Kidney (tissue), 14 donors: ENCODE results near the gene ITPKA. TPM values are rescaled to one million over a fixed set of nuclear protein-coding genes. Genes with fewer than 3 reads are reported as not detected.

ENCODE experiments used
- DNase-seq, 5 donors: peaks; one replicate each; pipeline ENCODE4 v3.0.0-alpha.2; 2013 to 2020
- FAIRE-seq: peaks from 2 replicates; lab custom pipeline; 2012; peaks lifted over from hg19 to GRCh38; lab: Jason Lieb, UNC
- H3K27ac ChIP-seq, 2 donors: one replicate each; pipeline ENCODE4 v1.7.0; 2013; ENCODE audit warnings: low read depth in 2 of 2, low read length in 2 of 2, inconsistent platforms in 1 of 2
- H3K27me3 ChIP-seq: one replicate; pipeline ENCODE4 v1.7.1; 2013; ENCODE audit warnings: low read length, inconsistent platforms; ENCODE audit not compliant: control insufficient read depth, insufficient read depth
- H3K36me3 ChIP-seq, 3 donors: one replicate each; pipeline versions ENCODE4 v1.7.0 to v1.7.1; 2013; ENCODE audit warnings: low read length in 3 of 3, control low read depth in 1 of 3, inconsistent platforms in 1 of 3; ENCODE audit not compliant: insufficient read depth in 3 of 3, control insufficient read depth in 2 of 3
- H3K4me1 ChIP-seq, 3 donors: one replicate each; pipeline versions ENCODE4 v1.7.0 to v1.7.1; 2013; ENCODE audit warnings: low read length in 3 of 3, inconsistent platforms in 1 of 3, low read depth in 1 of 3; ENCODE audit not compliant: control insufficient read depth in 2 of 3, insufficient read depth in 2 of 3
- H3K4me3 ChIP-seq, 3 donors: one replicate each; pipeline versions ENCODE4 v1.7.0 to v1.8.1; 2013; ENCODE audit warnings: low read length in 3 of 3, control low read depth in 1 of 3, inconsistent platforms in 1 of 3
- H3K9ac ChIP-seq, 3 donors: one replicate each; pipeline versions ENCODE4 v1.7.0 to v1.7.1; 2013; ENCODE audit warnings: low read length in 3 of 3, control low read depth in 1 of 3, inconsistent platforms in 1 of 3
- H3K9me3 ChIP-seq, 3 donors: one replicate each; pipeline versions ENCODE4 v1.7.0 to v1.7.1; 2013; ENCODE audit warnings: low read length in 3 of 3, control low read depth in 1 of 3, inconsistent platforms in 1 of 3; ENCODE audit not compliant: control insufficient read depth in 2 of 3, insufficient read depth in 1 of 3
- intact Hi-C: fragments of 100-400 bp; cut with DNase I; formaldehyde crosslinking; loops from one replicate; pipeline ENCODE4 v1.11.1; 2022
- polyA plus RNA-seq: library from polyadenylated mRNA; stranded (reverse); fragments of 350-450 nt; fragmentation: Illumina TruSeq; extraction: RNeasy Lipid Tissue Mini Kit (QIAGEN cat#74804); gene quantifications from one replicate; pipeline ENCODE4 v1.2.3, GENCODE V29; 2014; ENCODE audit warnings: low read depth, low replicate concordance; ENCODE audit not compliant: insufficient read depth
- total RNA-seq: library from RNA; stranded (reverse); fragmentation: NEBNext Ultra II Directional; extraction: Animal tissue kit (Norgen Biotek cat#: 25700); gene quantifications from one replicate; pipeline ENCODE4 v1.2.1, GENCODE V29; 2021
- TF ChIP-seq, protein P1 (sequence below): IDR thresholded peaks from 3 replicates; pipeline ENCODE4 v1.5.1; 2012; ENCODE audit warnings: mild to moderate bottlenecking, moderate library complexity, borderline replicate concordance; ENCODE audit not compliant: insufficient read depth; ENCODE audit errors: extremely low read depth
- donor health status: control.
- donor health status: control.
- donor health status: control.
- donor health status: control.
- donor health status: control.
- donor health status: DM: yes; HTN: yes; CAD: no.
- donor health status: Normal renal cell carcinoma (clear cell type).

The ITPKA gene
- total and polyA plus RNA-seq, 2 donors from 2014 or later = 0.66 TPM; not detected in 1

DNA sequence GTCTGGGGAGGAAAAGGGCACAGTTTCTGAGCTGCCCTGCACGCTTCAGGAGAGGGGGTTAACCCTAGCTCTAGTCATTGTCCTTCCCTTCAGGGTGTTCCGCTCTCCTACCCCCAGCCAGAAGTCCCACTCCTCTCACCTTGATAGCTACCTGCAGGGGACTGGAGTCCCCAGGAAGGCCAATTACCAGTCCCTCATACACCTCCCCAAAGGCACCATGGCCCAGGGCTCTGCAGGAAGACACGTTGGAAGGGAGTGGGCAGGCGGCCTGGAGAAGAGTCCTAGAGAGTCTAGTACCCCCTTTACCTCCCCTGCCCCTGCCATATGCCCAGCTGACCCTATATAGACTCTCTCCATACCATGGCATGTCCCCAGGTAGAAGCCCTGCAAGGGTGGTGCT lies 12.1 kb downstream of the ITPKA start:
- intact Hi-C loops = no loop called here
- peaks cover 13% of the 10 kb centered on the region for H3K27me3 ChIP-seq
- peaks cover 0 to 11% (median 0%) of the 10 kb centered on the region in 3 donors for H3K4me1 ChIP-seq
- no peaks in the 10 kb centered on the region for H3K9me3 ChIP-seq
- no peak overlapping the region for H3K27ac ChIP-seq
- H3K9ac ChIP-seq = no peak overlapping the region
- no peaks in the 10 kb centered on the region for H3K36me3 ChIP-seq
- DNase-seq (no peak), FAIRE-seq (no peak)
- TF ChIP-seq, protein P1, sequence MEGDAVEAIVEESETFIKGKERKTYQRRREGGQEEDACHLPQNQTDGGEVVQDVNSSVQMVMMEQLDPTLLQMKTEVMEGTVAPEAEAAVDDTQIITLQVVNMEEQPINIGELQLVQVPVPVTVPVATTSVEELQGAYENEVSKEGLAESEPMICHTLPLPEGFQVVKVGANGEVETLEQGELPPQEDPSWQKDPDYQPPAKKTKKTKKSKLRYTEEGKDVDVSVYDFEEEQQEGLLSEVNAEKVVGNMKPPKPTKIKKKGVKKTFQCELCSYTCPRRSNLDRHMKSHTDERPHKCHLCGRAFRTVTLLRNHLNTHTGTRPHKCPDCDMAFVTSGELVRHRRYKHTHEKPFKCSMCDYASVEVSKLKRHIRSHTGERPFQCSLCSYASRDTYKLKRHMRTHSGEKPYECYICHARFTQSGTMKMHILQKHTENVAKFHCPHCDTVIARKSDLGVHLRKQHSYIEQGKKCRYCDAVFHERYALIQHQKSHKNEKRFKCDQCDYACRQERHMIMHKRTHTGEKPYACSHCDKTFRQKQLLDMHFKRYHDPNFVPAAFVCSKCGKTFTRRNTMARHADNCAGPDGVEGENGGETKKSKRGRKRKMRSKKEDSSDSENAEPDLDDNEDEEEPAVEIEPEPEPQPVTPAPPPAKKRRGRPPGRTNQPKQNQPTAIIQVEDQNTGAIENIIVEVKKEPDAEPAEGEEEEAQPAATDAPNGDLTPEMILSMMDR = no peak
- no peak overlapping the region for H3K4me3 ChIP-seq

DNA sequence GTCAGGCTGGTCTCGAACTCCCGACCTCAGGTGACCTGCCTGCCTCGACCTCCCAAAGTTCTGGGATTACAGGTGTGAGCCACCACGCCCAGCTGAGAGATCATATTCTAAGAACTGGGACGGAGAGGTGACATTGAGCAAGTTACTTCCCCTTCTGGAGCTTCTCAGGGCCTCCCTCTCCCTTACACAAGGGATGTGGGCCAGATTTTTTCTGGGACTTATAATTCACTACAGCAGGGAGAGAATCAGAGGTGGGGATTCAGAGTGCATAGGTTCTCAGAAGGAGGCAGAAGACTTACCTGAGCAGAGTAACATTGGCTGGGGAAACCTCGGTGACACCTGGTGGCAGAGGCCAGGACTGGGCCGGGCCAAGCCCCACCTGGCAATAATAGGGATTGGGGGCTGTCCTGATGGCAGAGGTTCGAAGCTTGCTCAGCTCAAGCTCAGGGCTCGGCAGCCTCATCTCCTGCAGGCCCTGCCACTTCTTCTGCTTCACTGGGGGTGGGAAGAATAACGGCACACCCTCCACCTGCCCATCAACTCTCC lies 13.2 kb downstream of the ITPKA start:
- intact Hi-C loops = no loop called here
- no peak overlapping the region for H3K4me3 ChIP-seq
- FAIRE-seq (no peak), DNase-seq (no peak)
- no peak overlapping the region for H3K27ac ChIP-seq
- H3K27me3 ChIP-seq = peaks cover 10% of the 10 kb centered on the region
- TF ChIP-seq, protein P1 = no peak
- H3K9ac ChIP-seq = no peak overlapping the region
- H3K9me3 ChIP-seq = no peaks in the 10 kb centered on the region
- H3K36me3 ChIP-seq = no peaks in the 10 kb centered on the region
- H3K4me1 ChIP-seq = peaks cover 0 to 7% (median 0%) of the 10 kb centered on the region in 3 donors

DNA sequence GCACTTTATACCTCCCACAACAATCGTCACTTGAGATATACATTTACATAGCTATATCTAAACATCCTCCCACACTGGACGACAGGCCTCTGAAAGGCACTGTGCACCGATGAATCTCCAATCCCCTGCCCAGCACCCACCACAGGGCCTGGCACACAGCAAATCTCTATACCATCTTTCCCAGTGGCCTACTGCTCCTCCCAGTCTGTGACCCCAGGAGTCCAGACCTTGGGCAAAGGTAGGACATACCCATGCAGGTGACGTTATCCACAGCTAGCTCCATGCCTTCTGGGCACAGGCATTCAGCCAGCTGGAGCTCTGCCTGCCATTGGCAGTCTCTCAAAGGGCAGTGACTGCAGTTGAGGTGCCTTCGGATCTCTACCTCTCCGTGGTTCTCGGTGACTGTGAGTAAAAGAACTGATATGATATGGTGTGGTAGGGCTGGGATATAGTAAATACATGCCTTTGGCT lies 14.2 kb downstream of the ITPKA start:
- DNase-seq (no peak), FAIRE-seq (no peak)
- H3K4me1 ChIP-seq = peaks cover 0 to 9% (median 0%) of the 10 kb centered on the region in 3 donors
- no peak overlapping the region for H3K9ac ChIP-seq
- no peaks in the 10 kb centered on the region for H3K36me3 ChIP-seq
- H3K9me3 ChIP-seq = no peaks in the 10 kb centered on the region
- no peak overlapping the region for H3K27ac ChIP-seq
- TF ChIP-seq, protein P1 = no peak
- intact Hi-C loops = no loop called here
- H3K4me3 ChIP-seq = no peak overlapping the region
- peaks cover 10% of the 10 kb centered on the region for H3K27me3 ChIP-seq
